Stimulated activated CD8-positive, alpha-beta memory T cell treated with anti-CD3 and anti-CD28 coated beads, Interleukin-15, amount 100 ng/mL, for 24 hours (primary cell): Measurements from ENCODE around the gene GFER.
"Not testable (repeated sequence)": the region's sequence is repeated elsewhere in the genome, so short reads cannot be mapped to it uniquely, and the experiment has no call there.

Source experiments
- DNase-seq: peaks from one replicate; pipeline ENCODE4 v3.0.0-alpha.2; 2020; ENCODE audit warnings: low read depth

The GFER gene

DNA sequence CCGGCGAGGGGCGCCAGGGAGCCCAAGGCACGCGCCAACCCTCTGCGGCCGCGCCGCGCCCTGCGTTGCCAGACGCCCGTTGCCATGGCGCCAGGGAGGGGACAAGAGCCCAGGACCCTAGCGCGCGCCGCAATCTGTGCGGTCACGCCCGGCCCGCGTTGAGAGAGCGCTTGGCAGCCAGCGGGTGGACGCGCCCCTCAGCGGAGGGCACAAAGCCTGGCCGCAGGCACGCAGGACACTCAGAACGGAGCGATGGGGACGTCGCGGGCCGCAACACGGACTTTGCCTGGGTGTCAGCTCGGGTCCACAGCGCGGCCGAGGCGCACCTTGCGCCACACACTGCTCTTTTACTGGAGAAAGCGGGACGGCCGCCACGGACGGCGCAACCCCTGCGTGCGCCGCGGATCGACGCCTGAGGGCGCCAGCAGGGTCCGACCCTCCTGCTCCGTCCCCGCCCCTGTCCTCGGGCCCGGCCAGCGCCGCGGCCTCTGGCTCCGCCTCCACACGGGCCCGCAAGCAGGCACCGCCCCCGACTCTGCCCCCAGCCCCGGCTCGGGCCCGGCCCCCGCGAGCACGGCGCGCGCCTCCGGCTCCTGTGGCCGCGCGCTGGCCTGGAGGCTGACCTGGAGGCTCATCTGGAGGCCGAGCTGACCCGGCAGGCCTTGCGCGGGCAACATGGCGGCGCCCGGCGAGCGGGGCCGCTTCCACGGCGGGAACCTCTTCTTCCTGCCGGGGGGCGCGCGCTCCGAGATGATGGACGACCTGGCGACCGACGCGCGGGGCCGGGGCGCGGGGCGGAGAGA, at the start of gene GFER:
Gene GFER (plus strand): TSS at position 650 of the 803 bp plus-strand sequence. CDS start 26 bp downstream, at position 676.
- no peak for DNase-seq

DNA sequence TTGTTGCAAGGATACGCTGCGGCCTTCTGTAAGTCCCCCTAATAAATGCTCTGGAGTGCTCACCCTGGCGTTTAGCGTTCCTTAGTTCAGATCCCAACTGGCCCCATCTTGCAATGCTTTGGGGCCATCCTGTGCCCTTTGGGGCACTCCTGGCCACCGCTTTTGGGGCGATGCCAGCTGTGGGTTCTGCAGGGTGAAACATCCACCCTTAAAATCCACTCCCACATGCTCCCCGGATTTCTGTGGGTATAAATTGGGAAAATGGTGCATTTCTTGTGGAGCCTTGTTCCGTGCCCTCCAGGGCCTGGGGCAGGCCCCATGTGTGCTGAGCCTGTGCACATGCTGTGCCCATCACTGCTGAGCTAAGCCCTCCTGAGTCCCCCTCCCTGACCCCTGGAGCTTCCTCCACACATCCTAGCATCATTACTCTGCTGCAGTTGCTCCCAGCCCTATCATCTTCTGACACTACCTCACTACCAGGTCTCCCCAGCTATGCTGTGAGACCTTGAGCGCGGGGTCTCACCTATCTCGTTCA, 47.0 kb upstream of the GFER start:
- no peak for DNase-seq

DNA sequence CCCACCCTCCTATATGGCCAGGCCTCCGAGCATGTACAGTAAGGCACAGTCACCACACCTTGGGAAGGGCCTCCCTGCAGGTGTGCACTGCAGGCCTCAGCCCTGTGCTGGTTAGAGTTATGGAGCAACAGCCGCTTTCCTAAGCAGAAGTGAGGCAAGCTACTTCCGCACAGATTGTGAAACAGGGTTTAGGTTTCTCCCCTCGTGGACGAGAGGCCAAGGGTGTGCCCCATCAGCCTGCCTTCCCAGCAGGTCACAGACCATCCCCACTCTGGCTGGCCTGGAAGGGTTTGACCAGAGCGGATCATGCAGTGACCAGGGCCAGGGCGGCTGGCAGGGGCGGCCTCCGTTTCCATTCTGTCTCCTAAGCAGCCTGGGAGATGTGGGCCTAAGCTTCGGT, 45.7 kb upstream of the GFER start:
- DNase-seq = no peak

DNA sequence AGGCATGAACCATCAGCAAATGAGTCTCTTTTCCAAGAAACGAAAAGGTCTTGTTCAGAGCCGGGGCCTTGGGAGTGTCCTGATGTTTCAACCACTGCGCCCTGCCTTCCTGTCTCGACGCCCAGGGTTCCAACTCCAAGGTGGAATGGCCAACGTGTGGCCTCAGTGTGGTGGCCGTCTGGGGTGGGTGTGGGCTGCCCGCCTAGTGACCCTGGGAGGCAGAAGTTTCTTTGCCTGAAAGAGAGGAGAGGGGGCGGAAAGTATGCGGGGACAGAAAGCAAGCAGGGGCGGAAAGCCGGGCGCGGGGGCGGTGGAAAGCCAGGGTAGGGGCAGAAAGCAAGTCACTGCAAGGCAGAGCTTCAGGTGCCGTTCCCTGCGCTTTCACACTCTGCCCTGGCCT, 45.1 kb upstream of the GFER start:
- DNase-seq = no peak

DNA sequence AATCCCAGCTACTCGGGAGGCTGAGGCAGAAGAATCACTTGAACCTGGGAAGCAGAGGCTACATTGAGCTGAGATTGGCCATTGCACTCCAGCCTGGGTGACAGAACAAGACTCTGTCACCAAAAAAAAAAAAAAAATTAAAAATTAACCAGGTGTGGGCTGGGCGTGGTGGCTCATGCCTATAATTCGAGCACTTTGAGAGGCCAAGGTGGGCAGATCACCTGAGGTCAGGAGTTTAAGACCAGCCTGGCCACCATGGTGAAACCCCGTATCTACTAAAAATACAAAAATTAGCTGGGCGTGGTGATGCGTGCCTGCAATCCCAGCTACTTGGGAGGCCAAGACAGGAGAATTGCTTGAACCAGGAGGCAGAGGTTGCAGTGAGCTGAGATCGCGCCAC, 44.2 kb upstream of the GFER start:
- not testable (repeated sequence) for DNase-seq

DNA sequence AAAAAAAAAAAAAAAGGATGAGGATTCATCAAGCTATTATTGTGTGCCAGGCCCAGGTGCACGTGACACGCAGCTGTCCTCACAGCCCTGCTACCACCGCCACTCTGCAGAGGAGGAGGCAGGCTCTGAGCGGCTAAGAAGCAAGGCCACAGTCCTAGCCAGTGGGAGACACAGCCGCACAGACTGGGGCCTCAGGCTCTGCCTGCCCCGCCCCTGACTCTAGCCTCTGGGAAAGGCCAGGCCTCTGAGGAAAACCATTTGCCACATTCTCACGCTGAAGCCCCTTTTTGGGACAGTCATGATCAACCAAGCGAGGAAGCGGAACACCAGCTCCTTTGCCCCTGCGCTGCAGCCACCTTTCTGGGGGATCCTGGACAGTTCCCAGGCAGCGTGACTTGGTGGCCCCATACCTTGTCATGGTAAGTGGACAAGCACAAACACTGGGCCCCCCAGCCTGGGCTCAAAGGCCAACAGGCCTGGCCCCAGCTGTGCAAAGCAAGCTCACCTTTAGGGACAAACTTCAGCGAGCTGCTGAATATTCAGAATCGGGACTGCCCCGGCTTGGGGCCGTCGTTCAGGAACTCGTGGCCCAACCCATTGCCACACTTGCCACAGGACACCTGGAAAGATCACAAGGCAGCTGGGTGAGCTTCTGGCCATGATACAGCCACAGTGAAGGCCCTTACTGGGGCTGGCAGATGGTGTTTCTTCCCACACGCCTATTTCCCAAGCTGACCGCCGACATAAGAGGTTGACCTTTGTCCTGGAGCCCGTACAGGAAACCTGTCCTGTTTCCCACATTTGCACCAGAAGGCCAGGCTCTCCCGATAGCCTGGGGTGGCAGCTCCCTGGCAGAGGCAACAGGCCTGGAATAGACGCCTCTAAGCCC, 43.5 kb upstream of the GFER start:
- no peak for DNase-seq

DNA sequence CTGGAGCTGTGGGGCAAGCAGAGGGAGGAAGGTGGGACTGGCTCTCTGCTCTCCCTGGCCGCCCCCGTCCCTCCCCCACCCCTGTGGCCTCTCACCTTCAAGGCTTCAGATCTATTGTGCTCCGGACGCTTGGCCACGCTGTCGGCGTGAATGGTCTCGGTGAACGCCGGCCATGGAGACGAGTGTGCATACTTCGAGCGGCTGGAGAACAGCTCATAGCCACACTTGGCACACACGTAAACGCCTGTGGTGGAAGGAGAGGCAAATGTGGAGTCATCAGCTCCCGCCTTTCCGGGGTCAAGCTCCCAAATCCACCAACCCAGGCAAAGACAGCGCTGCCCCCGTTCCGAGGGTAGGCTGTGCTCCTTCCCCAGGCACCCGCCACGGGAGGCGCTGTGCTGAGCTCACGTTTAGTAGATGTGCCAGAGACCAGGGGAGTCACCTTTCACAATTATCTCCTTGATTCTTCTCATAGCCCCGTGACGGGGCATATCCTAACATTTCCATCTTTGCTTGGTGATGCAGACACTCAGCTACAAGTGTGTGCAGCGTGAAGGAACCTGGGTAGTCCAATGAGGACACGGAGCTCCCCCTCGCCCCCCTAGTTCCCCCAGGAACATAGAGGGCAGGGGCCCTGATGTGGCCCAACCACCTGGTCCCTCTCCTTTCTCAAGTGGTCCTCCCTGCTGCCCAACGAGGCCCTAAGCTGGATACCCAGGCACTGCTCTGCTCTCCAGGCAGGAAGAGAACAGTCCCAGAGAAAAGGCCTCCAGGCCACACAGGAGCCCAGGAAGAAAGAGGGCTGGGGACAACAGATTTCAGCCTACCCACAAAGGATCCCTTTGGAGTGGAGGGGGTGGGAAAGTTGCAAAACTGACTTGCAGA, 42.6 kb upstream of the GFER start:
- DNase-seq = no peak

DNA sequence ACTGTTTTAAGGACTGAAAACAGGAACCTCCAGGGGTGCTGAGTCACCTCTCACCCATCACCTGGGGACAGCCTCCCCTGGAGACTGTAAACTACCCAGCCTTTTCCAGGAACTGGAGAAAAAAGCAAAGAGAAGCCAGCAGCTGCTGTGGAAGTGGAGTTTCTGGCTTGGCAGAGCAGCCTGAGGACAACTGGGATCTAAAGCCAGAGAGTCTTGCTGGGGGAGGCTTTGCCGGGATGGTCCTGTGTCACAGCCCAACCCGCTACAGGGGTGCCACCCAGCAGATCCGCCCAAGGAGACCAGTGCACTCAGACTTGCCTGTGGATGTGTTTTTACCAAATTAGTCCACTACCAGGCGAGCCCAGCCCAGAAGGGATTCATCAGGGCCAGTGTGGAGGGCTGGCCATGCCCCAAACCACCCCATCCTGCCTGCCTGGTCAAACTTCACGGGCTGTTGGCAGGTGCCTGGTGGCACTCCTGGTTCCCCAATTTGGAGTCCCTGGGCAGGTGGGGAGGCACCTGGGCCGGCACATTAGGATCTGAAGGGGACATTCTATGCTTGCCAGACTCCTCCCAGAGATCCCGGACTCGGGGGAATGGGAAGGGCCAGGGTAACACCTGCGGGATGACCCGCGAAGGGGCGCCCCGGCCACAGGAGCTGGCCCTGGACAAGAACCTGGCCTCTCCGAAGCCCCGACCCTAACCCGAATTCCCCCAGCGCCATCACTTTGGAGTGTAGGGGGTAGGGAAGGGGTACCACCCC, 41.8 kb upstream of the GFER start:
- DNase-seq = no peak

DNA sequence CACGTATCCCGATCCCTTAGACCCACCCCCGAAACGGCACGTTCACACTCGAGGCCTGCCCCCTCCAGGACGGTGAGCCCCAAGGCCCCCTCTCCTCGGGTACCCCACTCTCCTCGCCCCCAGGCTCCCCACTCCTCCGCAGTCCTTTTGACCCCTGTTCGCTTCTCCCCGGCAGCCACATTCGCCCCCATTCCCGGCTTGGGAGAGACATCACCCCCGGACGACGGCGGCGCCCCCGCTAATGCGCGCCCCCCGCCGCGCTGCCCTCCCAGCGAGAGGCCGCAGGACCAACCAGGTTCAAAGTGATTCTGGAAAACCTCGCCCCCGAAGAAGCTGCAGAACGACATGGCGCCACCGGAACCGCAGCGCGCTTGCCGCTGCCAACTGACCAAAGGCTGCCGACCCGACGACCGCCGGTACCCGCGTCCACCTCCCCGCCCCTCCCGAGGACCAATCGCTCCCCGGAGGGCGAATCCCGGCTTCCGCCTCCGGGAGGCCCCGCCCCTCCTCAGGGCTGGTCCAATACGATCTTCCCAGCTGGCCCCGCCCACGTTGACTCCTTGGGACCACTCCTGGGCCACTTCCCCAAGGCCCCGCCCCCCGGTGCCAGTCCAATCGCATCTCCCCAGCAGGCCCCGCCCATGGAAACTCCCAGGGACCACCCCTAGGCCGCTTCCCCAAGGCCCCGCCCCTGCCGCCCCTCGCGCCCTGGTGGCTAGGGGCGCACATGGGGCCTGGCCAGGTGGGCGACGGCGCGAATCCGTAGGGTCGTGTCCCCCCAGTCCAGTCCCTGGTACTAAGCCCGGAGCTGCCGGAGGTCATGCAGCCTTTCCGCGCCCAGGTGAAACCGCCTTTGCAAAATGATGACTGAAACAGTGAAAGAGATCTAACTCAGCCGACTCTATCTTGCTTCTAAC, 40.9 kb upstream of the GFER start, which contains the start of gene MSRB1:
Gene MSRB1 (minus strand): TSS at position 390 of the 917 bp plus-strand sequence. CDS start 43 bp downstream, at position 347.
- peak; percentile 95 for DNase-seq

DNA sequence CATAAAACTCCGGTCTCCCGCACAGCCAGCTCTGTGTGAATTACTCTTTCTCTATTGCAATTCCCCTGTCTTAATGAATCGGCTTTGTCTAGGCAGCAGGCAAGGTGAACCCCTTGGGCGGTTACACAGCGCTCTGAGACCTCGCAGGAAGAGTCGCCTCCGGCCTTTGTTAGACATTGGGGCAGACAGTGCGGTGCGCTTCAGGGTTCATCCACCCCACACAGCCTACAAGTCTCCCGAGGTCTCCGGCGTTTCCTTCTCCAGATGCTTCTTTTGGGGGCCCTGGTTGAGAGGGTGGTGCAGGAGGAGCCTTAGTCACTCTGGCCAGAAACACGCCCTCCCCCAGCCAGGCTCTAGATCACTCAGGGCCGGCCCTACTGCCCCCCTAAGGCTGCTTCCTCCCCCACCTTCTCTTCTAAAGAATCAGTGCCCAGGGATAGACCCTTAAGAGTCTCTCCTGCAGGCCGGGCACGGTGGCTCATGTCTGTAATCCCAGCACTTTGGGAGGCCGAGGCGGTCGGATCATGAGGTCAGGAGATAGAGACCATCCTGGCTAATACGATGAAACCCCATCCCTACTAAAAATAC, 39.3 kb upstream of the GFER start:
- DNase-seq = no peak

DNA sequence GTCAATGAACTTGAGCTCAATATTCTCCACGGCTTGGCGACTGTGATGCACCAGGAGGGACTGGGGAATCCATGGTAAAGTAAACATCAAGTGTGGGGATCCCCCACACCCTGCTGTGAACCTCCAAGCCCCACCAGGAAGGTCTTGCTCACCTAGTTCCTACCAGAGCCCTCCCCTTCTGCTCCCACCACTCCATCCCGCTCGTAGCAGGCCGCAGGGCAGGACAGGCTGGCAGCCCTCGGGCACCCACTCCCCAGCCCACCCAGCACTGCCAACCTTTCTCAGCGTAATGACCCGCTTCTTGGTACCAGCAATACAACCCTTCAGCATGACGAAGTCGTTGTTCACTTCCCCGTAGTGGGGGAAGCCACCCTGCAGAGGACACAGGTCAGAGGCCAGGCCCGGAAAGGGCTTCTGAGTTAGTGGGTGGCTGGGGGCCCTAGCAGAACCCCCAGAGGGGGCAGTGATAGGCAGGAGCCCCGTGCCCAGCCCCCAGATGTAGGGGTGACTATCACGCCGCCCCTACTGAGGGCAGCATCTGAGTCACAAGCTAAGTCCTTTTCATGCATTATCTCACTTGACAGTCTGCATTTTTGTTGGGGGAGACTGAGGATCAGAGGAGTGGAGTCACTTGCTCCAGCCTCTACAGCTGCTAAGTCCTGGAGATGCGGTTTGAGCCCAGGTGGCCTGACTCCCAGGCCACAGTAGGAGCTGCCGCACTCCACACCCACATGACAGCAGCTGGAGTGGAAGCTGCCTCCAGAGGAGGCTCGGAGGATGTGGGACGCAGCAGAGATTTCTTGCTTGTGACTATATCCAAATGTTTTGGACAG, 38.2 kb upstream of the GFER start:
- DNase-seq = no peak

DNA sequence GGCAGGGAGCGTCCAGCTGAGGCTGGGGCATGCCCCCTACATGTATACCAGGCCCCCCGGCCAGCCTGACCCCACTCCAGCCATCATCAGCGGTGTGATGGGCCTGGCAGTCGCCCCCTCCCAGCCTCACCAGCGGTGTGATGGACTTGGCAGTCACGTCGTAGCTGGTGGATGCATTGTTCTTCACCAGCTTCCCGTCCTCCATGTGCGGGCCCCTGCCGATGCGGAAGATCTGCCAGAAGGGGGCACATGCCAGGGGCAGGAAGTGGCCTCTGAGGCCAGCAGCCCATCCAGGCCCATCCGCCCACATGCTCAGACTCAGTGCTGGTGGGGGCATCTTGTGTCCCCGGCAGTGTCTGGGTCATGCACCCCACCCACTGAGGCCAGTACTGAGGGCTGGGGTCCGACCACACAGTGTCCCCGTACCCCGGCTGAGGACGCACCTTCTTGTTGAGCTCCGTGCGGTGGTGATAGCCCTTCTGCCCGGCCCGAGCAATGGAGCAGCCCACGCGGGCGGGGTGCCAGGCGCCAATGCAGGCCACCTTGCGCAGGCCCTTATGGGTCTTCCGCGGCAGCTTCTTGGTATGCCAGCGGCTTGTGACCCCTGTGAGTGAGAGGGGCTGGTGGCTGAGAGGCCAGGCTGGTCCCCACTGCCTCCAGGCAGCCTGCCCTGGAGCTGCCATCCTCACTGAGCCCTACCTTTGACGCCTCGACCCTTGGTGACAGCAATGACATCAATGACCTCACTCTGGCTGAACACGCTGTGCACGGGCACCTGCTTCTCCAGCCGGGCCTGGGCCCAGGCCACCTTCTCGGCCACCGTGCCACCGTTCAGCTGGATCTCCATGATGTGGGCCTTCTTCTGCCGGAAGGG, 37.3 kb upstream of the GFER start:
- DNase-seq = no peak

DNA sequence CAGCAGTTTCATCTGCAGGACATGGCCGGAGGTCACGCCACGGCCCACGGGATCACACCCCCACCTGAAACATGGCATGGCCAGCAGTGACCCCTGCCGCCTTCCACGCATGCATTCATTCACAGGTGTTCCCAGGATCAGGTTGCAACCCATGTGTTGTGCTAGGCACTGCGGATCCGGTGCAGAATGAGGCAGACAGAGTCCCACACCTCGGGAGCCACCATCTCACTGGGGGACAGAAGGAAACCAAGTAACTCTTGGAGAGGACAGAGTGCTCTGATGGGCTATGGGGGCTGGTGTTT, 36.7 kb upstream of the GFER start:
- DNase-seq = no peak

DNA sequence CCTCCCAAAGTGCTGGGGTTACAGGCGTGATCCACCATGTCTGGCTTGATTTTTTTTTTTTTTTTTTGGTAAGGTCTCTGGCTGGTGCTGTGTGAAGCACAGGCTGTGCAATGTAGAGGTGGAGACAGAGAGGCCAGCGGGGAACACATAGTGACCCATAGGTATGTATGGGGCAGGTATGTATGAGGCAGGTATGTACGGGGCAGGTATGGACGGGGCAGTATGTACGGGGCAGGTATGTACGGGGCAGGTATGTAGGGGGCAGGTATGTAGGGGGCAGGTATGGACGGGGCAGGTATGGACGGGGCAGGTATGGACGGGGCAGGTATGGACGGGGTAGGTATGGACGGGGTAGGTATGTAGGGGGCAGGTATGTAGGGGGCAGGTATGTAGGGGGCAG, 34.5 kb upstream of the GFER start:
- DNase-seq = no peak

DNA sequence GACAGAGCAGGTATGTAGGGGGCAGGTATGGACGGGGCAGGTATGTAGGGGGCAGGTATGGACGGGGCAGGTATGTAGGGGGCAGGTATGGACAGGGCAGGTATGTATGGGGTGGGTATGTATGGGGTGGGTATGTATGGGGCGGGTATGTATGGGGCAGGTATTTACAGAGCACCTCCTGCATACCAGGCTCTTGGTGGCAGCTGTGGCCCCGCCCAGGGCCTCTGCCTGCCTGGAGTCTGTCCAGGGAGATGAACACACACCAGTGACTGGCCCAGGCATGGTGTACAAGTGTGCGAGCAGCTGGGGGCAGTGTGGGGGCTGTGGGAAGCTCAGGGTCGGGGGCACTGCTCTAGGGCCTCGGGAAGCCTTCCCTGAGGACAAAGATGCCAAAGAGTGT, 33.9 kb upstream of the GFER start:
- DNase-seq = no peak

DNA sequence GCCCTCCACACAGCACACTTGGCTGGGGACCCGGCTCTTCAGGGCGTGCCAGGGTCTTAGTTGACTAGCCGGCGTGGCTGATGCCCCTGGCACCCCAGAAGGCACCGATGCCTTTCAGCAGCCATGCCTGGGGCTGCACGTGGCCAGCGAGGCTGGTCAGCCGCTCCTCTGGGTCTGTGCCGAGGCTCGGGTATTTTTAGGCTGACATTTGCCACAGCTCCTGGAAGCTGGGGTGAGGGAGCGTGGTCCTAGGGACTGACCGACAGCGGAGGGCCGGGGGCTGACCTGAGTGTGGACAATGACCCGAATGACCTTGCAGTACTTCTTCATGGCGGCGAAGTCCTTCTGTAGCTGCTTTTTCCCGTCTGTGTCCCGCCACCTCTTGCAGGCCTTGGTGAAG, 33.4 kb upstream of the GFER start:
- DNase-seq = no peak

DNA sequence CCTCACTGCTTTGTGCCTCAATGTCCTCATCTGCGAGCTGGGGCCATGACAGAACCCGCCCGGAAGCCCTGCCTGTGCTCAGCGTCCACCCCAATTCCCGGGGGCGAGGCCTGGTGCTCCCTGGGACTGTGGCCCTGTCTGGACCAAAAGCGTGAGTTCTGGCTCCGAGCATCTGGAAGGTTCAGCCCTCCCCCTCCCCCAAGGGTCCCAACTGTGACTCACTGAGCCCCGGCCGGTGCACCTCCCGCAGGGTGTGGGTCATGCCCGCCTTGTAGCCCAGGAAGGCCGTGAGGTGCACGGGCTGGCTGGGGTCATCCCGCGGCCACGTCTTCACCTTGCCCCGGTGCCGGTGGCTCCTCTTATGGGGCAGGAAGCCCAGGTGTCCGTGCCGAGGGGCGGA, 30.3 kb upstream of the GFER start:
- DNase-seq = no peak
